GM19351 (cell line): ENCODE results near the gene ARHGDIB.

Source experiments
- ATAC-seq: cut with Tn5 transposase; IDR thresholded peaks from one replicate; pipeline ENCODE4 v1.9.1; 2021; ENCODE audit warnings: mild to moderate bottlenecking, moderate library complexity; ENCODE audit not compliant: unreplicated experiment

The ARHGDIB gene

DNA sequence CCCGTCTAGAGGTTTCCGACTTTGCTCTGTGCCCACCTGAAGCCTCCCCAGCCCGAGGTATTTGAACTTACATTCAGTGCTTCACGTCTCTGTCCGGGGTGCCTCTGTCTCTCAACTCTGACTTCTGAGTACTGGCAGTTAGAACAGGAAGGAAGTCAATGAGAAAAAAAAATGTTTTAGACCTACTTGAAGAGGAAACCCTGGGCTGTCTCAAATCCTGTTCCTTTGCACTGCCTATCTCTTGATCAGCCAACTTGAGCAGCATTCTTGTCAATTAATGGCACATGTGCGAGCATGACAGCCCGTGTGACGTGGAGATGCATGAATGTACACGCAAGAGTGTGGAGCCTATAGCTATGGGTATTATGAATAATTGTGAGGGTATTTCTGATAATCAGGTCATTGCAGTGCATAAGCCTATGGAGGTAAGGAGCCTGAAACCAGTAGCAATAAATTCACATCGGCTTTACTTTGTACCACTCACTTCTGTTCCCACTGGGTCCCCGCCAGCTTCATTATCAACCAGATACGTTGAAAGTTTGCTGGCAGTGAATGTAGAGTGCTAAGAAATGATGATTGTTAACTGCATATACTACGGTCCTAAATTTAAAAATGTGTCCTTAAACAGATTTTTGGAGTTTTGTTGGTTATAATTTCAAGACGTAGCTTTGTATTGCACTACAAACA lies at the start of gene ARHGDIB:
Gene ARHGDIB (minus strand): TSS at position 136 of the 687 bp plus-strand sequence. CDS start 10,889 bp downstream, outside the sequence.
- peak; percentile 57 for ATAC-seq

- peak; percentile 74 for ATAC-seq
These were observed 49.8 kb upstream of the ARHGDIB start for GRCh38 chr12:15011162-15011561.

GRCh38 chr12:15007551-15007950 lies 46.1 kb upstream of the ARHGDIB start:
- no peak for ATAC-seq

DNA sequence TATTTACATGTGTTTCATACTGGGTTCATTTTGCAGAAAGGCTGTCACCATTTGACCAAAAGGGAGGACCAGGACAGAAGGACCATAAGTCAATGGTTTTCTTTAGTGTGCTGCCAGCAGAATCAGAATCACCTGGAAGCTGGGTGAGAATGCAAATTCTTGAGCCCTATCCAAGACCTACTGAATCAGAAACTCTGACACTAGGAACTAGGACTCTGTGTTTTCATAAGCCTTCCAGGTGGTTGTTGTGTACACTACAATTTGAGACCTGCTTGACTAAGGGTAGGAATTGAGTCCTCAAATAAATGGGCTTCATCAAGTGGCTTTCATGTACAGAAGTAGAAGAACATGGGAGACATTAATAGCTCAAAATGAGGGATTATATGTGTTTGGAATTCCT lies 43.7 kb upstream of the ARHGDIB start:
- ATAC-seq: no peak

DNA sequence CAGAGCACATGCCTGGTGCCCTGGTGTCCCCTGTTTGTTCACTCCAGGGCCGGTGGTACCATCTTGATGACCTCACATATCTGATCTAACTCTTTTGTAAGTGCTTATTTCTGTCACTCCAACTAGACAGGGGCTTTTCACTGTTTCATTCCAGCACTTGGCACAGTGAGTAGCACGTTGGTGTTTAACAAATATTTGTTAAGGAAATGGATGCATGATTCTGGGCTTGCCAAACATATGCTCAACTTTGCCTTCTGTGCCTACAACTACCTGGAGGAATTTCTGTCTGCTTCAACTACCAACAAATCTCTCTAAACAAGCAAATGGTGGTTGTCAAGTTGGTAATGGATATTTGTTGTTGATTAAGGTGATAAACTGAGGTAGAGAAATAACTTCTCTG lies 43.0 kb upstream of the ARHGDIB start:
- no peak for ATAC-seq

DNA sequence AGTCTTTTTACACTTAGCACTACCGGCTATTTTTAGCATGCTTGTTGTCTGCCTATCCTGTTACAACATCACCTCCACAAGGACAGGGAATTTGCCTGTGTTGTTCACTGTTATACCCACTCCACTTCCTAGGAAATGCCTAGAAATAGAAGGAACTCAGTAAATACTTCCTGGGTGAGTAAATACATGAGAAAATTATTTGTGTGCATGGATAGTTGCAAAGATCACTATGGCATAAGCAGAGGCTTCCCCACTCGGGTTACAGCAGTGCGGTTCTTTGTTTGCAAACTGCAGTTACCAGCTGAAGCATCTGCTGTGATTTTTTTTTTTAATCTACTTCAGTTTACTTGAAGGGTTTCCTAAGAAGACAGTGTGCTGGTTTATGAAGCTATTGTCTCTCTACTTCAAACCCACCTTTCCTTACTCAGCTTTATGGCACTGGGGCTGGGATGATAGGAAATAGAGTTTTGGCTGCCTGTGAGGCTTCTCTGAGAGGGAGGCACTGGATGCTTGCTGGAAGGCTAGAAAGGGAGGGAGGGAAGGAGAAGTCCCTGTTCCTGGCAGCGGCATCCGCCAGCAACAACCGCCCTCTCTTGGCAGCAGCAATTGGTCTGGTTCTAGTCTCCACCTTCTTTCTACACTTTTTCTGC lies 40.5 kb upstream of the ARHGDIB start:
- ATAC-seq: no peak

GRCh38 chr12:15000575-15000974 lies 39.2 kb upstream of the ARHGDIB start:
- no peak for ATAC-seq

DNA sequence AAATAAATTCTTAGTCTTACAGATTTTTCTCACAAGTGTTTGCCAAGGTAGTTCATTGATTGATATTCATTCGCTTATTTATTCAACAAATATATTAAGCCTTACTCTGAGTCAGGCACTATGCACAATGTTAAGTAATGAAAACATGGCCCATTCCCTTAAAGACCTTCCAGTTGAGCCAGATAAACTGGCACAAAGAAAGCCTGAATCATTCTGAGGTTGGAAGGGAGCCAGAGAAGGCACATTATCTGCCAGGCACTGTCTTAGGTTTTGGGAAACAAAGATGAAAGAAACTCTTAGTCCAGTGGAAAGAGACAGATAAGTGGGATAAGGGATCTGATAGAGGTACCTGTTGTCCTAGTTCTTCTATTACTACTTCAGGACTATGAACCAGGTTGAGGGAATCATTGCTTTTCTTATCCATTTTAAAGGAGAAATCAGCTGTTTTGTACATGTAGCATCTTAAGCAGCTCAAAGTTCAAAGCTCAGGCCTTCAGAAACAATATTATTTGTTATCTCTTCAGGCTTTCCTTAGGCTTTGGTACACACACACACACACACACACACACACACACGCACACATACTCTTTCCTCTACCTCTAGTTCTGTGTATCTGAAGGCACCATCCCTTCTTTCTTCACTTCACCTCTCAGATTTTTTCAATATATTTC lies 38.4 kb upstream of the ARHGDIB start:
- no peak for ATAC-seq

DNA sequence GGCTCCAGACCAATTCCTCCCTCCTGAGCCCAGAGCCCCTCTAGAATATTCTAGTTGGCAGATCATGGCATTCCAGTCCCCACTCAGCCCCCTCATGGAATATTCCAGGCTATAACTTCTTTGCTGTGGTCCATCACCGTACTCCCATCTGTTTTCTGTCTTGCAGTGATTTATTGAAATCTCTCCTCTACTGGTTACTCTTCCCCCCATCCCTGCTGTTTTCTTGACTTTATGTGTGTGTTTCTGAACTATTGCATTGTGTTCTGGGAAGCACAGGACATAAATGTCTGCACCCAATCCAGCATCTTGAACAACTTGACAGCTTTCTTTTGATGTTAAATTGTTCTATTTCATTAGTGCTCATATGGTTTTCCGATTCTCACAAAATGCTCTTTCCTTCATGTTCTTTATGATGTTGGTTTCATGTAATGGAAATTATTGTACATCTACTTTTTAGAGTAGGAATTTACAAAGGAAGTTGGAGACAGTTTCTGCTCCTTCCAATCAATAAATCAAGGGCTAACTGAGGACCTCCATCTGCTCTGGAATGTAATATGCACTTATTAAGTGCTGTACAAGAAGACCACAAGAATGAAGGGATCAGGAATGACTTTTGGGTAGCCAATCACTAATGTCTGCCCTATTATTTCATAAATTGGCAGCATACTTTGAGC lies 37.8 kb upstream of the ARHGDIB start:
- no peak for ATAC-seq

GRCh38 chr12:14997998-14998397 lies 36.6 kb upstream of the ARHGDIB start:
- ATAC-seq: no peak

- peak; percentile 54 for ATAC-seq
These were observed 34.4 kb upstream of the ARHGDIB start for GRCh38 chr12:14995583-14996425.

GRCh38 chr12:14994610-14995009 lies 33.2 kb upstream of the ARHGDIB start:
- no peak for ATAC-seq

DNA sequence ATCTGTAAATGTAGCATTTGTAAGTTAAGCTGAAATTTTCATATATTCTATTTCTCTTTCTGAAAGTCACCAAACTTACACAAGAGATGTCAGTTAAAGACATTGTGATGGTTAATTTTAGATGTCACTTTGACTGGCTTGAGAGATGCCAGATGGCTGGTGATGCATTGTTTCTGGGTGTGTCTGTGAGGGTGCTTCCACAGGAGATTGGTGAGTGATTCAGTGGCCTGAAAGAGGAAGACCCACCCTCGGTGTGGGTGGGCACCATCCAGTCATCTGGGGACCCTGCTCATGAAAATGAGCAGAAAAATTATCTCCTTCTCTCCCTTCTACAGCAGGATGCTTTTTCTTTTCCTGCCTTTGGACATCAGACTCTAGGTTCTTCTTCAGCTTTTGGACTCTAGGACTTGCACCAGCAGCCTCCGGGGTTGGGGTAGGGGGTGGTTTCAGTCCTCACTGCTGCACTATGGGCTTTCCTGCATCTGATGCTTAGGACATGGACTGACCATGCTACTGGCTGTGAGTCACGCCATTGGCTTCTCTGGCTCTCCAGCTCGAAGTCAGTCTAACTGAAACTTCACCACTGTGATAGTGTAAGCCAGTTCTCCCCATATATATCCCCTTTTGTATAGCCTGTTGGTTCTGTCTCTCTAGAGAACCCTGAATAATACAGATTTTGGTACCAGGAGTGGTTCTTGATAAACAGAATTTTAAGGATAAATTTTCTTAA lies 32.3 kb upstream of the ARHGDIB start:
- no peak for ATAC-seq

GRCh38 chr12:14993117-14993516 lies 31.7 kb upstream of the ARHGDIB start:
- no peak for ATAC-seq

- no peak for ATAC-seq
These were observed 31.3 kb upstream of the ARHGDIB start for GRCh38 chr12:14992673-14993072.

DNA sequence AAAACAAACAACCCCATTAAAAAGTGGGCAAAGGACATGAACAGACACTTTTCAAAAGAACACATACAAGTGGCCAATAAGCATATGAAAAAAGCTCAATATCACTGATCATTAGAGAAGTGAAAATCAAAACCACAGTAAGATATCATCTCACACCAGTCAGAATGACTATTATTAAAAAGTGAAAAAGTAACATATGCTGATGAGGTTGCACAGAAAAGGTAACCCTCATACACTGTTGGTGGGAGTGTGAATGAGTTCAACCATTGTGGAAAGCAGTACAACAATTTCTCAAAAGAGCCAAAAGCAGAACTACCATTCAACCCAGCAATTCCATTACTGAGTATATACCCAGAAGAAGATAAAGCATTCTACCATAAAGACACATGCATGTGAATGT lies 29.7 kb upstream of the ARHGDIB start:
- peak; percentile 40 for ATAC-seq

- peak; percentile 54 for ATAC-seq
These were observed 28.4 kb upstream of the ARHGDIB start for GRCh38 chr12:14989790-14990189.

DNA sequence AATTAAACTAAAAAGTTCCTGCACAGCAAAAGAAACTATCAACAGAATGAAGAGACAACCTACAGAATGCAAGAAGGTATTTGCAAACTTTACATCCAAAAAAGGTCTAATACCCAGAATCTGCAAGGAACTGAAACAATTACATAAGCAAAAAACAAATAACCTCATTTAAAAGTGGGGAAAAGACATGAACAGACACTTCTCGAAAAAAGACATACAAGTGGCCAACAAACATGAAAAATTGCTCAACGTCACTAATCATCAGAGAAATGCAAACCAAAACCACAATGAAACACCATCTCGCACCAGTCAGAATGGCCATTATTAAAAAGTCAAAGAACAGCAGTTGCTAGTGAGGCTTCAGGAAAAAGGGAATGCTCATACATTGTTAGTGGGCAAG lies 26.6 kb upstream of the ARHGDIB start:
- no peak for ATAC-seq

DNA sequence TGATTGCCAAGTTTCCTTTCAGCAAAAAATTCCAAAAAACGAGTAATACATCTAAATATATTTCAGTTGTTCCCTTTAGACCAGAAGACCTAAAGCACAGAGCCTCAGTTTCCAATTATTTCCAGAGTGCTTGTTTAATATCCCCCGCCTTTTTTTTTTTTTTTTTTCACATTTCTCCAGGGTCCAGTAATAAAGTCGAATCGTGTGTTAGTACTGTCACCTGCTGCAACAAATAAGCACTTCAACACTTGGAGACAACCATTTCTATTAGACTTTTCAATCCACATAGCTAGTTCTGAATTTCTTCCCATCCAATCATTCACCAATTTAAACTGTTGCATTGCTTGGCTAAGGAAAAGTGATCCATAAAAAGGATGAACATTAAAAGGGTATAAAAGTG lies 25.0 kb upstream of the ARHGDIB start:
- no peak for ATAC-seq

- ATAC-seq: no peak
These were observed 23.4 kb upstream of the ARHGDIB start for GRCh38 chr12:14984766-14985285.
